AG04450 (cell line): ENCODE data around the gene ZDHHC14. TPM values are rescaled to one million over a fixed set of nuclear protein-coding genes. Genes with fewer than 3 reads are reported as not detected.

Experiments used
- CTCF ChIA-PET: fragments of 300-600, 350-600 bp; formaldehyde crosslinking; extraction: SDS; loops from one replicate; lab custom pipeline; 2022; ENCODE audit warnings: antibody characterized with exemption, inconsistent platforms; lab: Charles Lee
- POLR2A ChIA-PET: fragments of 350-600 bp; formaldehyde crosslinking; extraction: SDS; loops from one replicate; lab custom pipeline; 2021; ENCODE audit warnings: antibody characterized with exemption, inconsistent platforms; lab: Yijun Ruan, JAX
- DNase-seq: peaks from one replicate; pipeline ENCODE4 v3.0.0-alpha.2; 2011; ENCODE audit warnings: low read depth, low spot score
- H3K27ac ChIP-seq: one replicate; pipeline ENCODE4 v1.5.1; 2012; ENCODE audit warnings: low read depth, low read length, control low read depth
- H3K27me3 ChIP-seq: one replicate; pipeline ENCODE4 v1.6.0; 2012; ENCODE audit warnings: low read length; ENCODE audit not compliant: control insufficient read depth, insufficient read depth
- H3K4me3 ChIP-seq: 2 replicates; pipeline ENCODE4 v1.5.1; 2011; ENCODE audit warnings: mild to moderate bottlenecking, low read depth, low read length, control low read depth
- H3K9me3 ChIP-seq: 2 replicates; pipeline ENCODE4 v1.5.1; 2012; ENCODE audit warnings: low read length; ENCODE audit not compliant: control insufficient read depth, insufficient read depth
- polyA plus RNA-seq: library from polyadenylated mRNA; depleted of rRNA; stranded (reverse); fragments of >200 nt; gene quantifications from 2 replicates; pipeline ENCODE4 v1.2.3, GENCODE V29; 2011
- TF ChIP-seq, protein P1 (sequence below): IDR thresholded peaks from 2 replicates; pipeline ENCODE4 v1.5.1; 2011; ENCODE audit warnings: low read depth, low read length, control low read depth, inconsistent platforms

ZDHHC14 gene
- polyA plus RNA-seq, 1 experiment = 2.2 TPM

DNA sequence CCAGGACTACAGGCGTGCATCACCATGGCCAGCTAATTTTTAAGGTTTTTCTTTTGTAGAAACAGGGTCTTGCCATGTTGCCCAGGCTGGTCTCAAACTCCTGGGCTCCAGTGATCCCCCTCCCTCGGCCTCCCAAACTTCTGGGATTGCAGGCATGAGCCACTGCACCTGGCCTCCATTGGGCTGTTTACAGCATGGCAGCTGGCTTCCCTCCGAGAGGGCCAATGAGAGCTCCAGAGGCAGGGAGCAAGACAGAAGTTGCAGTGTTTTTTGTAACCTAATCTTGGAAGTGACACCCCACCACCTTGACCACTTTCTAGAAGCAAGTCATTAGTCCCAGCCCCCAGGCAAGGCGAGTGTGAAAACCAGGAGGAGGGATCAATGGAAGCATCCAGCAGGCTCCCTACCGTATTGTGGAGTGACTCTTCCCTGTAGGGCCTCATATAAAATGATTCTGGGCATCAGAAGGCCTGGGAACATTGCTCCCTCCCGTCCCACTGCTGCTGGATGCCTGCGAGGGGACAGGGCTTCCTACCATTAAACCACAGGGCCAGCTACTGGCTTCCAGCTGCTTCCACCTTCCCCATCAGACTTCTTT lies 144.4 kb downstream of the ZDHHC14 start:
- no peaks in the 10 kb centered on the region for H3K27me3 ChIP-seq
- no peak overlapping the region for H3K27ac ChIP-seq
- CTCF ChIA-PET = no interaction called here
- H3K4me3 ChIP-seq = no peak overlapping the region
- TF ChIP-seq, protein P1, sequence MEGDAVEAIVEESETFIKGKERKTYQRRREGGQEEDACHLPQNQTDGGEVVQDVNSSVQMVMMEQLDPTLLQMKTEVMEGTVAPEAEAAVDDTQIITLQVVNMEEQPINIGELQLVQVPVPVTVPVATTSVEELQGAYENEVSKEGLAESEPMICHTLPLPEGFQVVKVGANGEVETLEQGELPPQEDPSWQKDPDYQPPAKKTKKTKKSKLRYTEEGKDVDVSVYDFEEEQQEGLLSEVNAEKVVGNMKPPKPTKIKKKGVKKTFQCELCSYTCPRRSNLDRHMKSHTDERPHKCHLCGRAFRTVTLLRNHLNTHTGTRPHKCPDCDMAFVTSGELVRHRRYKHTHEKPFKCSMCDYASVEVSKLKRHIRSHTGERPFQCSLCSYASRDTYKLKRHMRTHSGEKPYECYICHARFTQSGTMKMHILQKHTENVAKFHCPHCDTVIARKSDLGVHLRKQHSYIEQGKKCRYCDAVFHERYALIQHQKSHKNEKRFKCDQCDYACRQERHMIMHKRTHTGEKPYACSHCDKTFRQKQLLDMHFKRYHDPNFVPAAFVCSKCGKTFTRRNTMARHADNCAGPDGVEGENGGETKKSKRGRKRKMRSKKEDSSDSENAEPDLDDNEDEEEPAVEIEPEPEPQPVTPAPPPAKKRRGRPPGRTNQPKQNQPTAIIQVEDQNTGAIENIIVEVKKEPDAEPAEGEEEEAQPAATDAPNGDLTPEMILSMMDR = no peak
- no peak for DNase-seq
- POLR2A ChIA-PET = no interaction called here
- 0 out of 2 replicates have a peak, but pooled peaks cover 5% of the 10 kb centered on the region for H3K9me3 ChIP-seq

DNA sequence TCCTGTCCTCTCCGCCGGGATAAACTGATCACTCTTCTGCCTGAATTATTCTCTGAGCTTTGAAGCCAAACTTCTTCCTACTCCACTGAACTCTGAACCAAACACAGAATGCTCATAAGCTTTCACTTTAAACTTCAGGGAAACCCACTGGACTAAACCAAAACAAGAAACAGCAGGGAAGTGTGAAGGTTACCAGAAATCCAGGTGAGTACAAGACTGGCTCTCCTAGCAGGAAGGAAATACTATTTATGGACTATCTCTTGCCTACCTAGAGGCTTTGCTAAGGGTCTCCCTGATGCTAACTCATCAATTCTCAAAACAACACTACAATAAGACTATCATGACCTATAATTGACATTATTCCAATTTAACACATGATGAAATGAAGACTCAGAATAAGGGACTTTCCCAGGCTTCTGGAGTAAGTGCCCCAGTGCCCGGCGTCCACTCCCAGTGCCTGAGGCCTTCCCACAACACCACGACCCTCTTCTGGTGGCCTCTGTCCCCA lies 145.0 kb downstream of the ZDHHC14 start:
- TF ChIP-seq, protein P1 = no peak
- CTCF ChIA-PET = no interaction called here
- H3K27me3 ChIP-seq = no peaks in the 10 kb centered on the region
- 0 out of 2 replicates have a peak, but pooled peaks cover 5% of the 10 kb centered on the region for H3K9me3 ChIP-seq
- H3K27ac ChIP-seq = no peak overlapping the region
- DNase-seq = no peak
- no peak overlapping the region for H3K4me3 ChIP-seq
- POLR2A ChIA-PET = no interaction called here

DNA sequence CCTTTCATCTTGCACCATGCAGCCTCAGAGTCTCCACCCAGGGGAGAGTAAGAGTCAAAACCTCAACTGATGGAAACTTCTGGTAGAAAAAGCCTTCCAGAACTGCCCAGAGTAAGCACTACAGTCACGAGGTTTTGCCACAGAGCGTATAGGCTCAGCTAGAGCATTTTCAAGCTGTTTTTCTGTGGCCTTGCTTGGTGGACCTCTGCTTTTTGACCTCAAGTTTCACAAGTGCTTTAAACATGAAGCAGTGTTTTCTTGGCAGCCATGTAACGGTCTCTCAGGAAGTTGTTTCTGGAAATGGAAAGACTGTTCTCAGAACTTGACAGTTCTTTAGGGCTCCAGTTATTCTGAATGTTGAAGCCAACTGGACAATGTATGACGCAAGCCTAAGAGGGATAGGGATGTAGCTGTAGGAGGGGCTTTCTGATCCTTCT lies 146.5 kb downstream of the ZDHHC14 start:
- no peak for DNase-seq
- TF ChIP-seq, protein P1 = no peak
- POLR2A ChIA-PET = no interaction called here

DNA sequence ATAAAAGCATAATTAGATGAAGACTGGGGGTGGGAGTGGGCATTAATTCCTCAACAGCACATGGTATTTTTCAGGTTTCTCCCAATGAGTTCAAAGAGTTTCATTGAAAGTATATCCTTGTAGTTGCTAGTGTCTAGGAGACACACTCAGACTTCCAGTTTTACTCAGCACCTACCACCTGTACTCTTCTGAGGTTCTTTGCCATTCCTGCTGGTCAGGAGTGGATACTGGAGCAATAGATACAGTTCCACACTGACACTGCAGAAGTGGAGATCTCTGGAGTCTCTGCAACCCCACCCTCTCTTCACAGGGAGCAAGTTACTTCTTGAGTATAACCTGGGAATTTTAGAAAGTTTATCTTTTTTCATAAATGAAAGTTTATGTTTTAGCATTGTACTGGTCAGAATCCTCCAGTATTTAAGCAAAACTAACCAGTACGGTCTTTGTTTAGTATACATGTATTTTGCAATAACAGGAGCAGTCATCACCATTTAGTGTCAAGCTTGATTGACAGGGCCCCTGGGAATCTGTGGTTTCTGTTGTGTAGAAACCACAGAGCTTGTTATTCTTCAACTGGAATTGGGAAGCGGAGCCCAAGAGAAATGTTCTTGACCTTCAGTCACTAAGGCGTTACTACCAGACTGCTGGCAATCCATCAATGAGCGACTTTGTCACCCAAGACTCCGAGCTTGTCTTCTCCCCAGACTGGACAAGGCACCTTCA lies 148.1 kb downstream of the ZDHHC14 start:
- Histone ChIP-seq H3K9me3 (0 out of 2 replicates have a peak, but pooled peaks cover 5% of the 10 kb centered on the region), H3K27me3 (no peaks in the 10 kb centered on the region), H3K27ac (no peak overlapping the region), H3K4me3 (no peak overlapping the region)
- ChIA-PET POLR2A (no interaction called here), CTCF (no interaction called here)
- no peak for DNase-seq
- TF ChIP-seq, protein P1 = no peak

More for the DNA sequence above, 146.5 kb downstream of the ZDHHC14 start:
- no peak overlapping the region for H3K4me3 ChIP-seq
- H3K9me3 ChIP-seq = 0 out of 2 replicates have a peak, but pooled peaks cover 5% of the 10 kb centered on the region
- CTCF ChIA-PET = interaction anchor here (0.6 kb wide), 1 partner anchor 75 kb away, joined by 5 read pairs; no protein-coding TSS in a partner anchor
- H3K27me3 ChIP-seq = no peaks in the 10 kb centered on the region
- H3K27ac ChIP-seq = no peak overlapping the region

DNA sequence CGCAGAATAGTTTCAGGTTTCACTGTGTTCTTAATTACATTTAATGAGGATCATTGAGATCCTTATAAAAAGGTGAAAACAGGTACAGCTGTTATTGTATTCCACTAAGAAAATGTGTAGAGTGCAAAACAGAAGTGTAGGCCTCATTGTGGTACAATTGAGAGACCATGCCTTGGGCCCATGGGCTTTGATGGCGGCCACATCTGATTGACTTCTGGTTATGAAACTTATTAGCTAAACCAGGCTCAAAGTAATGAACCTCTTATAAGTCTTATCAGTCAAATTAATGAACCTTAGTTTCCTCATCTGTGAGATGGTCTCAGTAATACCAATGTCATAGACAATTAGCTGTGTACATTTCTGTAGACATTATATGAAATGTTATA lies 148.7 kb downstream of the ZDHHC14 start:
- DNase-seq = no peak
- Histone ChIP-seq H3K9me3 (0 out of 2 replicates have a peak, but pooled peaks cover 5% of the 10 kb centered on the region), H3K27me3 (no peaks in the 10 kb centered on the region), H3K4me3 (no peak overlapping the region), H3K27ac (no peak overlapping the region)
- ChIA-PET CTCF (no interaction called here), POLR2A (no interaction called here)
- TF ChIP-seq, protein P1 = no peak
